GM18909 (cell line): ENCODE measurements around the gene LRIT2.
A peak's percentile ranks its signal among the peaks of the same experiment; 100 is the strongest.

Source experiments
- ATAC-seq: cut with Tn5 transposase; IDR thresholded peaks from one replicate; pipeline ENCODE4 v1.9.1; 2021; ENCODE audit warnings: mild to moderate bottlenecking; ENCODE audit not compliant: unreplicated experiment, poor library complexity

Gene LRIT2

GRCh38 chr10:84212014-84212413 is 13.3 kb downstream of the LRIT2 start:
- ATAC-seq = no peak

GRCh38 chr10:84211566-84211965 is 13.8 kb downstream of the LRIT2 start:
- ATAC-seq = no peak

GRCh38 chr10:84208023-84208422 is 17.3 kb downstream of the LRIT2 start:
- ATAC-seq = no peak

- no peak for ATAC-seq
Measured at GRCh38 chr10:84205853-84206525, 19.4 kb downstream of the LRIT2 start.

GRCh38 chr10:84205049-84205852 is 20.1 kb downstream of the LRIT2 start:
- peak; percentile 81 for ATAC-seq

GRCh38 chr10:84204610-84205009 is 20.7 kb downstream of the LRIT2 start:
- no peak for ATAC-seq

GRCh38 chr10:84204122-84204521 is 21.2 kb downstream of the LRIT2 start:
- ATAC-seq = peak; percentile 65

GRCh38 chr10:84202349-84202748 is 23.0 kb downstream of the LRIT2 start:
- ATAC-seq = no peak

GRCh38 chr10:84201682-84202081 is 23.7 kb downstream of the LRIT2 start:
- no peak for ATAC-seq

GRCh38 chr10:84201244-84201606 is 24.1 kb downstream of the LRIT2 start:
- ATAC-seq = no peak

GRCh38 chr10:84200537-84201243 is 24.7 kb downstream of the LRIT2 start:
- no peak for ATAC-seq

- no peak for ATAC-seq
Measured at GRCh38 chr10:84198206-84198915, 27.0 kb downstream of the LRIT2 start.

- no peak for ATAC-seq
Measured at GRCh38 chr10:84197643-84198042, 27.7 kb downstream of the LRIT2 start.

- no peak for ATAC-seq
Measured at GRCh38 chr10:84196941-84197340, 28.4 kb downstream of the LRIT2 start.

- ATAC-seq = no peak
Measured at GRCh38 chr10:84196083-84196482, 29.3 kb downstream of the LRIT2 start.

- ATAC-seq = peak; percentile 16
Measured at GRCh38 chr10:84195044-84195830, 30.1 kb downstream of the LRIT2 start.

GRCh38 chr10:84194424-84195043 is 30.8 kb downstream of the LRIT2 start, which contains the start of gene CDHR1:
Gene CDHR1 (plus strand): TSS chr10:84194537. CDS start chr10:84194761, 224 bp downstream.
- peak; percentile 81 for ATAC-seq

- no peak for ATAC-seq
Measured at GRCh38 chr10:84193846-84194423, 31.4 kb downstream of the LRIT2 start.

- no peak for ATAC-seq
Measured at GRCh38 chr10:84193327-84193726, 32.0 kb downstream of the LRIT2 start.
